Measurements from ENCODE around the gene MGAT5.

MGAT5 gene

DNA sequence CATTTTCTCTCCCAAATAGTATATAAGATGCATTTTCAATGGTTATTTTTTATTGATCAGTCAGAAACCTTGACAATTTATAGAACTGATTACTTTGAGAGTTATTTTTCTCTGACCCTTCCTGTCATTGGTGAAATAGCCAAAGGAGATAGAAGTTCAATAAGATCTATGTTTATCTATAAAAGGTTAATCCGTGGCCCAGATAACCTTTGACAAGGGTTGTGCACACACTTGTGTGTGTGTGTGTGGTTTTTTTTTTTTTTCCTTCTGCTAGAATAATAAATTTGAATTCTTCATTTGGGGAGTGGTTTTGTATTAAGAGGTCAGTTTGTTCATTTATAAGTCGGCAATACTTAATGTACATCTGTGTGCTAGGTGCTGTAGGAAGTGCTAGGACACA lies 160.0 kb downstream of the MGAT5 start:
- no peak for DNase-seq
- no peak overlapping the region for H2AFZ ChIP-seq (ENCODE audit: low read depth, low read length)
- no peaks in the 10 kb centered on the region for H3K9me3 ChIP-seq (ENCODE audit: control insufficient read depth, low read length)
- H2BK15ac ChIP-seq (ENCODE audit: low read depth, poor library complexity, severe bottlenecking): no peak overlapping the region
- no peak overlapping the region for H4K8ac ChIP-seq (ENCODE audit: low read length)
- H3K4me3 ChIP-seq (ENCODE audit: insufficient read depth in 1 of 2, low read depth in 1 of 2, low read length in 2 of 2): no peak overlapping the region
- H2AK5ac ChIP-seq (ENCODE audit: low read length, severe bottlenecking): no peak overlapping the region
- no peak overlapping the region for H3K4me2 ChIP-seq (ENCODE audit: low read length, poor library complexity, severe bottlenecking)
- H3K36me3 ChIP-seq (ENCODE audit: control insufficient read depth in 1 of 2, insufficient read depth in 2 of 2, low read depth in 1 of 2, low read length in 2 of 2): no peaks in the 10 kb centered on the region
- peaks cover 3% of the 10 kb centered on the region for H3K79me1 ChIP-seq (replicated peaks; ENCODE audit: low read length, poor library complexity, severe bottlenecking)
- no peaks in the 10 kb centered on the region for H3K27me3 ChIP-seq (ENCODE audit: control insufficient read depth in 1 of 2, insufficient read depth in 1 of 2, low read length in 2 of 2)
- H3K27ac ChIP-seq (ENCODE audit: low read length, poor library complexity, severe bottlenecking): no peak overlapping the region
- H2BK120ac ChIP-seq (ENCODE audit: low read depth, low read length): no peak overlapping the region
- H3K23ac ChIP-seq (ENCODE audit: low read length in 2 of 2): no peak overlapping the region
- peaks cover 5% of the 10 kb centered on the region for H3K4me1 ChIP-seq (ENCODE audit: control insufficient read depth, insufficient read depth, low read depth, low read length)
- no peak overlapping the region for H2BK5ac ChIP-seq (ENCODE audit: low read depth, low read length, poor library complexity, severe bottlenecking)
- no peak overlapping the region for H2BK12ac ChIP-seq (ENCODE audit: low read length in 2 of 2)
- no peak overlapping the region for H4K91ac ChIP-seq (ENCODE audit: low read length)
- H3K4ac ChIP-seq (ENCODE audit: low read depth in 1 of 2, low read length in 2 of 2): no peak overlapping the region
- H3K9ac ChIP-seq (ENCODE audit: low read length): no peak overlapping the region
- 87% methylated on average over 2 of the region's 2 CpGs for WGBS
- no peak overlapping the region for H3K14ac ChIP-seq (ENCODE audit: low read length in 2 of 2)
- H3K18ac ChIP-seq (ENCODE audit: low read depth in 1 of 2, low read length in 2 of 2): no peak overlapping the region

DNA sequence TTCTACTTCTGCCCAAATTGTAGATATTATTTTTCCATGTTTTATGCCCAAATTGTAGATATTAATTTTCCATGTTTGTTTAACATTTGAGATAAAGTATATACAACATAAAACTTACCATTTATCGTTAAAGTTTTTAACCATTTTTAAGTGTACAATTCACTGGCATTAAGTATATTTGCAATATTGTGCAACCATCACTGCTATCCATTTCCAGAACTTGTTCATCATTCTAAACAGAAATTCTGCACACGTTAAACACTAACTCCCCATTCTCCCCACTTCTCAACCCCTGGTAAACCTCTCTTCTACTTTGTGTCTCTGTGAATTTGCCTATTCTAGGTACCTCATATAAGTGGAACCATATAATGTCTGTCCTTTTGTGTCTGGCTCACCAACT lies 162.1 kb downstream of the MGAT5 start:
- Histone ChIP-seq H2AFZ (ENCODE audit: low read depth, low read length) (no peak overlapping the region), H3K4me1 (ENCODE audit: control insufficient read depth, insufficient read depth, low read depth, low read length) (peaks cover 5% of the 10 kb centered on the region), H2BK12ac (ENCODE audit: low read length in 2 of 2) (no peak overlapping the region), H3K18ac (ENCODE audit: low read depth in 1 of 2, low read length in 2 of 2) (no peak overlapping the region), H3K9me3 (ENCODE audit: control insufficient read depth, low read length) (no peaks in the 10 kb centered on the region), H3K27me3 (ENCODE audit: control insufficient read depth in 1 of 2, insufficient read depth in 1 of 2, low read length in 2 of 2) (no peaks in the 10 kb centered on the region), H2BK15ac (ENCODE audit: low read depth, poor library complexity, severe bottlenecking) (no peak overlapping the region), H2BK120ac (ENCODE audit: low read depth, low read length) (no peak overlapping the region), H2BK5ac (ENCODE audit: low read depth, low read length, poor library complexity, severe bottlenecking) (no peak overlapping the region), H3K4me2 (ENCODE audit: low read length, poor library complexity, severe bottlenecking) (no peak overlapping the region), H3K4me3 (ENCODE audit: insufficient read depth in 1 of 2, low read depth in 1 of 2, low read length in 2 of 2) (no peak overlapping the region), H4K91ac (ENCODE audit: low read length) (no peak overlapping the region), H3K23ac (ENCODE audit: low read length in 2 of 2) (no peak overlapping the region), H3K9ac (ENCODE audit: low read length) (no peak overlapping the region), H3K27ac (ENCODE audit: low read length, poor library complexity, severe bottlenecking) (no peak overlapping the region), H3K36me3 (ENCODE audit: control insufficient read depth in 1 of 2, insufficient read depth in 2 of 2, low read depth in 1 of 2, low read length in 2 of 2) (no peaks in the 10 kb centered on the region), H2AK5ac (ENCODE audit: low read length, severe bottlenecking) (no peak overlapping the region), H3K14ac (ENCODE audit: low read length in 2 of 2) (no peak overlapping the region), H3K4ac (ENCODE audit: low read depth in 1 of 2, low read length in 2 of 2) (no peak overlapping the region), H4K8ac (ENCODE audit: low read length) (no peak overlapping the region), H3K79me1 (replicated peaks; ENCODE audit: low read length, poor library complexity, severe bottlenecking) (peaks cover 3% of the 10 kb centered on the region)
- no peak for DNase-seq
- 92% methylated on average over 2 of the region's 2 CpGs for WGBS

DNA sequence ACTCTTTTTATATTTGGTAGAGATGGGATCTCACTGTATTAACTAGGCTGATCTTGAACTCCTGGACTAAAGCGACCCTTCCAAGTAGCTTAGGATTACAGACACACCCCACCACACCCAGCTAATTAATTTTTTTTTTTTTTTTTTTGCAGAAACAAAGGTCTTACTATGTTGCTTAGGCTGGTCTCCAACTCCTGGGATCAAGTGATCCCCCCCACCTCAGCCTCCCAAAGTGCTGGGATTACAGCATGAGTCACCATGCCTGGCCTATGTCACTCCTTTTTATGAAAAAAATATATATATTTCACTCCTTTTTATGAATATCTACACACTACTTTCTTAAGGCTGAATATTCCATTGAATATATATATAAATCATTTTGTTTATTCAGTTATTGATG lies 162.8 kb downstream of the MGAT5 start:
- H3K14ac ChIP-seq (ENCODE audit: low read length in 2 of 2): no peak overlapping the region

DNA sequence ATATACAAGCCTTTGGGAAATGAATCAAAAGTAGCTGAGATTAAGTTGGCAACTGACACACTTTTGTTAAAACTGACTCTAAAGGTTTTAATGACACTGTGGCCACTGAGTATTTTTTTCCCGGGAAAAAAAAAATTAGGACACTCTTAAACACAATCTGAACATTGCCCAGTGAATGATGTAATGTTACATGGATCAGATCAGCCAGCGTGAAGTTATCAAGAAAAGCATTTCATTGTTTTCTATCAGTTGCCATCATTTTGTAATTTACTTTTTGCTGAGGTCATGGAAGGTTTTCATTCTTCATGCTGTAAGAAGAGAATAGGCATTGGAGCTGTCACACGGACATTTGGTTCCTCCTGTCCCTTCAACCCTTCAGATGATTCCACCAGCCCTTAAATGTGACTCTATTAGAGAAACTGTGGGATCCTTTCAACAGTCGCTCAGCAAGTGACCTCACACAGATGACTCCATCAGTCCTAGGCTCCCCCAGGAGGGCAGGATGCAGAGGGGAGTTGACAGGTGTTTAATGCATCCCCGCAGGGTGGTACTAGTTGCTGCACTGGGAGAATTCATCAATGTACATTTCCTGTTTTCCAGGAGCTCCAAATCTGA lies 164.2 kb downstream of the MGAT5 start:
- H3K4me2 ChIP-seq (ENCODE audit: low read length, poor library complexity, severe bottlenecking): no peak overlapping the region
- H2BK120ac ChIP-seq (ENCODE audit: low read depth, low read length): no peak overlapping the region
- no peak overlapping the region for H3K4me3 ChIP-seq (ENCODE audit: insufficient read depth in 1 of 2, low read depth in 1 of 2, low read length in 2 of 2)
- H3K4ac ChIP-seq (ENCODE audit: low read depth in 1 of 2, low read length in 2 of 2): no peak overlapping the region
- no peak overlapping the region for H3K14ac ChIP-seq (ENCODE audit: low read length in 2 of 2)
- no peak overlapping the region for H2AK5ac ChIP-seq (ENCODE audit: low read length, severe bottlenecking)
- no peak overlapping the region for H3K18ac ChIP-seq (ENCODE audit: low read depth in 1 of 2, low read length in 2 of 2)
- peaks cover 0 to 4% of the 10 kb centered on the region in 2 experiments for H3K36me3 ChIP-seq (ENCODE audit: control insufficient read depth in 1 of 2, insufficient read depth in 2 of 2, low read depth in 1 of 2, low read length in 2 of 2)
- H3K79me1 ChIP-seq (replicated peaks; ENCODE audit: low read length, poor library complexity, severe bottlenecking): peaks cover 3% of the 10 kb centered on the region
- WGBS: 99% methylated on average over 4 of the region's 5 CpGs
- H3K4me1 ChIP-seq (ENCODE audit: control insufficient read depth, insufficient read depth, low read depth, low read length): no peaks in the 10 kb centered on the region
- no peak overlapping the region for H2BK5ac ChIP-seq (ENCODE audit: low read depth, low read length, poor library complexity, severe bottlenecking)
- no peaks in the 10 kb centered on the region for H3K27me3 ChIP-seq (ENCODE audit: control insufficient read depth in 1 of 2, insufficient read depth in 1 of 2, low read length in 2 of 2)
- H3K23ac ChIP-seq (ENCODE audit: low read length in 2 of 2): no peak overlapping the region
- no peak overlapping the region for H4K91ac ChIP-seq (ENCODE audit: low read length)
- no peak overlapping the region for H4K8ac ChIP-seq (ENCODE audit: low read length)
- H2AFZ ChIP-seq (ENCODE audit: low read depth, low read length): no peak overlapping the region
- H3K9ac ChIP-seq (ENCODE audit: low read length): no peak overlapping the region
- H2BK12ac ChIP-seq (ENCODE audit: low read length in 2 of 2): no peak overlapping the region
- no peak for DNase-seq
- no peak overlapping the region for H2BK15ac ChIP-seq (ENCODE audit: low read depth, poor library complexity, severe bottlenecking)
- no peak overlapping the region for H3K27ac ChIP-seq (ENCODE audit: low read length, poor library complexity, severe bottlenecking)
- H3K9me3 ChIP-seq (ENCODE audit: control insufficient read depth, low read length): no peaks in the 10 kb centered on the region

More for the DNA sequence above, 162.8 kb downstream of the MGAT5 start:
- Histone ChIP-seq H4K91ac (ENCODE audit: low read length) (no peak overlapping the region), H3K9me3 (ENCODE audit: control insufficient read depth, low read length) (no peaks in the 10 kb centered on the region), H3K36me3 (ENCODE audit: control insufficient read depth in 1 of 2, insufficient read depth in 2 of 2, low read depth in 1 of 2, low read length in 2 of 2) (no peaks in the 10 kb centered on the region), H2AFZ (ENCODE audit: low read depth, low read length) (no peak overlapping the region), H3K27me3 (ENCODE audit: control insufficient read depth in 1 of 2, insufficient read depth in 1 of 2, low read length in 2 of 2) (no peaks in the 10 kb centered on the region), H2AK5ac (ENCODE audit: low read length, severe bottlenecking) (no peak overlapping the region), H3K9ac (ENCODE audit: low read length) (no peak overlapping the region), H2BK120ac (ENCODE audit: low read depth, low read length) (no peak overlapping the region), H3K27ac (ENCODE audit: low read length, poor library complexity, severe bottlenecking) (no peak overlapping the region), H3K79me1 (replicated peaks; ENCODE audit: low read length, poor library complexity, severe bottlenecking) (peaks cover 3% of the 10 kb centered on the region), H2BK12ac (ENCODE audit: low read length in 2 of 2) (no peak overlapping the region), H3K4me2 (ENCODE audit: low read length, poor library complexity, severe bottlenecking) (no peak overlapping the region), H3K18ac (ENCODE audit: low read depth in 1 of 2, low read length in 2 of 2) (no peak overlapping the region), H3K4me3 (ENCODE audit: insufficient read depth in 1 of 2, low read depth in 1 of 2, low read length in 2 of 2) (no peak overlapping the region), H2BK15ac (ENCODE audit: low read depth, poor library complexity, severe bottlenecking) (no peak overlapping the region), H3K4me1 (ENCODE audit: control insufficient read depth, insufficient read depth, low read depth, low read length) (peaks cover 3% of the 10 kb centered on the region), H3K4ac (ENCODE audit: low read depth in 1 of 2, low read length in 2 of 2) (no peak overlapping the region), H2BK5ac (ENCODE audit: low read depth, low read length, poor library complexity, severe bottlenecking) (no peak overlapping the region), H4K8ac (ENCODE audit: low read length) (no peak overlapping the region), H3K23ac (ENCODE audit: low read length in 2 of 2) (no peak overlapping the region)
- WGBS: 90% methylated on average over 1 of the region's 1 CpG
- no peak for DNase-seq

Measured in mesenchymal stem cell (in vitro differentiated cells and primary cell).